RWPE1 (cell line): ENCODE results near the gene PIWIL1.
A peak's percentile ranks its signal among the peaks of the same experiment; 100 is the strongest.

Experiments
- CTCF ChIA-PET: fragments of 350-600 bp; sonication (Branson Sonifier 250); formaldehyde crosslinking; extraction: SDS; loops from one replicate; lab custom pipeline; 2021; lab: Yijun Ruan, JAX
- POLR2A ChIA-PET: fragments of 400-600 bp; formaldehyde crosslinking; extraction: SDS; loops from one replicate; lab custom pipeline; 2020; ENCODE audit warnings: antibody characterized with exemption; ENCODE audit not compliant: low non-redundant PET; lab: Yijun Ruan, JAX
- DNase-seq: peaks from one replicate; pipeline ENCODE4 v3.0.0; 2012; ENCODE audit warnings: low spot score
- H3K27ac ChIP-seq: fragments of 450-650 bp; 2 replicates; pipeline ENCODE4 v1.5.1; 2017
- TF ChIP-seq, protein P1 (sequence below): fragments of 450-650 bp; conservative IDR thresholded peaks from 2 replicates; pipeline ENCODE4 v1.5.1; 2017; ENCODE audit warnings: low read depth, mild to moderate bottlenecking

The PIWIL1 gene

DNA sequence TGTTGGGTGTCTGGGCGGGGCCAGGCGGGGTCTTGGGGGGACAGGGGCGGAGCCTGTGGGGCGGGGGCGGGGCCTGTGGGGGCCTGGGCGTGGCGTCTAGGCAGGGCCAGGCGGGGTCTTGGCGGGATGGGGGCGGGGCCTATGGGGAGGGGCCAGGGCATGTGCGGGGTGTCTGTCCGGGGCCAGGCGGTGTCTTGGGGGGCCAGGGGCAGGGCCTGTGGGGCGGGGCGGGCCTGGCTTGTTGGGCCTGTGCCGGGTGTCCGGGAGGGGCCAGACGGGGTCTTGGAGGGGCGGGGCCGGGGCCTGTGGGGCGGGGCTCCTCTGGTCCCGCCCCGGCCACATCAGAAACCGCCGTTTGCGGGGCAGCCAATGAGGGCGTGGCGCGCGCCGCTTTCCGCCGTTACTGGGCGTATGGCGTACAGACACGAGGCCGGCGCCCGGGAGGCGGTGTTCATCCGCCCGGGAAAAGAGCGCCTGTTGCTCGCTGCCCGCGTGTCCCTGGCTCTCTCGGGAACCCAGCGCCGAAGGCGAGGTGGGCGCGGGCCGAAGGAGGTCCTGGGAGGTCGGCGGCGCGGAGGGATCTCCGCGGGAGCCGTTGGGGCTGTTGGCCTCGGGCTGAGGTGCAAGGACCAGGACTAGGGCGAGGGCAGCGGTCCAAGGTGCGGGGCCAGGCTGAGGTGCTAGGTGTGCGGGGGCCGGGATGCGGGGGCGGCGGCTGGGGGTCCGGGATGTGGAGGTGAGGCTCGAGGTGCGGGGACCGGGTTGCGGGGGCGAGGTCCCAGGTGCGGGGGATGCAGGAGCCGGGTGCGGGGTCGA lies at the start of gene PIWIL1:
TSS of gene PIWIL1 (plus strand) at position 400 of the 816 bp plus-strand sequence. CDS start 4,705 bp downstream, outside the sequence.
- TF ChIP-seq, protein P1, sequence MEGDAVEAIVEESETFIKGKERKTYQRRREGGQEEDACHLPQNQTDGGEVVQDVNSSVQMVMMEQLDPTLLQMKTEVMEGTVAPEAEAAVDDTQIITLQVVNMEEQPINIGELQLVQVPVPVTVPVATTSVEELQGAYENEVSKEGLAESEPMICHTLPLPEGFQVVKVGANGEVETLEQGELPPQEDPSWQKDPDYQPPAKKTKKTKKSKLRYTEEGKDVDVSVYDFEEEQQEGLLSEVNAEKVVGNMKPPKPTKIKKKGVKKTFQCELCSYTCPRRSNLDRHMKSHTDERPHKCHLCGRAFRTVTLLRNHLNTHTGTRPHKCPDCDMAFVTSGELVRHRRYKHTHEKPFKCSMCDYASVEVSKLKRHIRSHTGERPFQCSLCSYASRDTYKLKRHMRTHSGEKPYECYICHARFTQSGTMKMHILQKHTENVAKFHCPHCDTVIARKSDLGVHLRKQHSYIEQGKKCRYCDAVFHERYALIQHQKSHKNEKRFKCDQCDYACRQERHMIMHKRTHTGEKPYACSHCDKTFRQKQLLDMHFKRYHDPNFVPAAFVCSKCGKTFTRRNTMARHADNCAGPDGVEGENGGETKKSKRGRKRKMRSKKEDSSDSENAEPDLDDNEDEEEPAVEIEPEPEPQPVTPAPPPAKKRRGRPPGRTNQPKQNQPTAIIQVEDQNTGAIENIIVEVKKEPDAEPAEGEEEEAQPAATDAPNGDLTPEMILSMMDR, result no peak
- POLR2A ChIA-PET, result no interaction called here
- H3K27ac ChIP-seq, result no peak within 1 kb of the TSS
- CTCF ChIA-PET, result interaction anchor here (1.2 to 1.6 kb wide), 2 partner anchors 56 to 295 kb away, joined by 5 read pairs; no protein-coding TSS in a partner anchor
- no peak for DNase-seq

DNA sequence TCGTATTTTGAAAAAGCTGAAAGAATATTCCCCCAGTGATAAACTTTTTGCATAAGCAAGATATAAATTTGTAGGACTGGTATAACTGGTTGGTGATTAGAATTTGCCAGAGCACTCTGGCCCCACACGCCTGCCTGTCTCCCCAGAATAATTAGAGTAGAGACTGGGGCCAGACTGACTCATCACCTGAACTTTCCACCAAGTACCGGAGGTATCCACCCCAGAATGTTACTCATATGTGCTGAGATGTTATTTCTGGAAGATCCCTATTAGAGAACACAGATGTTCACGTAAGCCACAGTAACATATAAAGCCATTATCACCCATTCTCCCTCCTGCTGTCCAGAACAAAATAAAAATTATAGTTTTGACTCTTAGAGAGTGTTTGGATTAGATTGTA lies 49.5 kb upstream of the PIWIL1 start:
- no peak overlapping the region for H3K27ac ChIP-seq
- TF ChIP-seq, protein P1, result no peak
- peak; percentile 85 for DNase-seq
- ChIA-PET POLR2A (no interaction called here), CTCF (interaction anchor here (1.0 kb wide), 1 partner anchor 73 kb away, joined by 6 read pairs; no protein-coding TSS in a partner anchor)

DNA sequence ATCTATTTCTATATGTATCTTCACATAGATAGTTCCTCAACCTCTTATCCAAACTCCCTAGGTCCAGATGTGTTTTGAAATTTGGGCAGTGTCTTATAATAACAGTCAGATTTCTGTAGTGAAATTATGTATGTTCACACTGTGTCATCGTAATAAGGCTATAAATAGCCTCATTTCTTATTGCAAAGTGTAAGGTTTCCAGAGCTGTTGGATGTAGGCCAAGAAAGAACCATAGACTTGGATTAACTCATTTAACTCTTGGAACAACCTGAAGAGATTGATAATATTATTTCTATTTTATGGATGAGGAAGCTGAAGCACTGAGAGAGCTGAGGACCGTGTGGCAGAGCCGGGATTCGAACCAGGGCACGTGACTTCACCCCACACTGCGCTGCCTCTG lies 49.0 kb upstream of the PIWIL1 start:
- no peak for DNase-seq
- ChIA-PET CTCF (interaction anchor here (1.0 kb wide), 1 partner anchor 74 kb away, joined by 6 read pairs; no protein-coding TSS in a partner anchor), POLR2A (no interaction called here)
- no peak overlapping the region for H3K27ac ChIP-seq
- TF ChIP-seq, protein P1, result no peak

DNA sequence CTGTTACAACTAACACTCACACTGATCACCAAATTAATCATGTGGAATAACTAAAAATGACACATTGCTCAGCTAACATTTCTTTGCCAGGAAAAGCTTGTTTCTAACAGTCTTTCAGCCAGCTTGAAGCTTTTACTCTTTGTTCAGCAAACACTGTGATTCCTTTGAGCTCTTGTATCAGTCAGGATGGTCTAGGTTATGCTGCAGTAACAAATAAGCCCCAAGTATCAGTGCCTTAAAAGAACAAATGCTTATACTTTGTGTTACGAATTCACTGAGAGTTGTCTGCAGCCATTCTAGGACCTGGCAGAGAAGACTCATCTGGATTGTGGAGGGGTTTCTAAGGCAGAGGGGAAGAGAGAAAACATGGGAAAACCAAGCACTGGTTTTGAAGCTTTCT lies 47.6 kb upstream of the PIWIL1 start:
- CTCF ChIA-PET, result no interaction called here
- H3K27ac ChIP-seq, result no peak overlapping the region
- TF ChIP-seq, protein P1, result no peak
- DNase-seq, result no peak
- POLR2A ChIA-PET, result no interaction called here

DNA sequence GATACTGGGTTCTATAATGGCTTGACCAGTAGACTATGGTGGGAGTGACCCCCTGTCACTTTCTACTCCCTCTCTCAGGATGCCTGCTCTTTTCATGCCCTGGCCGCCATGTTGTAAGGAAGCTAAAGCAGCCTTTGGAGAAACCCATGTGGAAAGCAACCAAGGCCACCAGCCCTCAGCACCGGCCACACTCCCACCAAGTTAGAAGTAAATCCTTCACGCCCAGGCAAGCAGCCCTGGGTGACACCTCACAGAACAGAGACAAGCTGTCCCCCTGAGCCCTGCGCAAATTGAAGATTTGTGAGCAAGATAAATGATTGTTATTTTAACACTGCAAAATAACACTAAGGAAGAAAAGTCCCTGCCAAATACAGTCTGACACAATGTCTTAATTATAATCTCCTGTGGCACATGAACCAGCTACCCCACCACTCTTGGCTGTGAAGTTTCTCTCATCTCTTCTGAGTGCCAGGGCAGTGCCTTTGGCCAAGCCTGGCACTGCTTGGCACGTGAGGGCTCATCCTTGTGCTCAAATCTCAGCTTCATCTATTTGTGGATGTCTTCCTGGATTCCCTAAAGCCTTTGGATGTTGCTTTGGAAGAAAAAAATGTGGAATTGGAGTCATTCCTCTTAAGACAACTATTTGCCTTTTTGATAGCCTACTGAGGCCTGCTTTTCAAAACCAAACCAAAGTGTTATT lies 39.2 kb upstream of the PIWIL1 start:
- TF ChIP-seq, protein P1, result no peak
- no peak overlapping the region for H3K27ac ChIP-seq
- ChIA-PET POLR2A (no interaction called here), CTCF (interaction anchor here (0.7 kb wide), 1 partner anchor 806 kb away, joined by 3 read pairs; no protein-coding TSS in a partner anchor)
- DNase-seq, result no peak

DNA sequence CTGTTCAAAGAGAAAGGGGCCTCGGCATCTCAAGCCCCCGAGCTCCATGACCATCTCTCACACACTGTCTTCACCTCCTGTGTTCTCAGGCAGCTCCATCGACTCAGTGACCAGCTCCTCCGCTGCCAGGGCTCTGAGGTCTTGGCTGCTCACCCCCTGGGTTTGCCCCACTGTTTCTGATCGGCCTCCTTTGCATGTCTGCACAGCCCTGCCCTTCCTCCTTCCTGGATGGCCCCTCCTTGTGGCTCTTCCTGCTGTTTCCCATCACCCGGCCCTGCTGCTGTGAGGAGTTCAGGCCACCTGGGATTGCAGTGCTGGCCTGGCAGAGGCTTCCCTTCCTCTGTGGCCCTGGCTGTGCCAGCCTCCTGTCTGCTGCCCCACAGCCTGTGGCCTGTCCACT lies 38.1 kb upstream of the PIWIL1 start:
- no peak for DNase-seq
- no peak overlapping the region for H3K27ac ChIP-seq
- TF ChIP-seq, protein P1, result no peak
- ChIA-PET POLR2A (no interaction called here), CTCF (no interaction called here)
